Activated T-cell treated with anti-CD3 and anti-CD28 coated beads for 1 hour (primary cell): ENCODE results near the gene SH3BP5L.

Experiments
- DNase-seq: peaks from one replicate; pipeline ENCODE4 v3.0.0-alpha.2; 2020; ENCODE audit warnings: low read depth

SH3BP5L gene

DNA sequence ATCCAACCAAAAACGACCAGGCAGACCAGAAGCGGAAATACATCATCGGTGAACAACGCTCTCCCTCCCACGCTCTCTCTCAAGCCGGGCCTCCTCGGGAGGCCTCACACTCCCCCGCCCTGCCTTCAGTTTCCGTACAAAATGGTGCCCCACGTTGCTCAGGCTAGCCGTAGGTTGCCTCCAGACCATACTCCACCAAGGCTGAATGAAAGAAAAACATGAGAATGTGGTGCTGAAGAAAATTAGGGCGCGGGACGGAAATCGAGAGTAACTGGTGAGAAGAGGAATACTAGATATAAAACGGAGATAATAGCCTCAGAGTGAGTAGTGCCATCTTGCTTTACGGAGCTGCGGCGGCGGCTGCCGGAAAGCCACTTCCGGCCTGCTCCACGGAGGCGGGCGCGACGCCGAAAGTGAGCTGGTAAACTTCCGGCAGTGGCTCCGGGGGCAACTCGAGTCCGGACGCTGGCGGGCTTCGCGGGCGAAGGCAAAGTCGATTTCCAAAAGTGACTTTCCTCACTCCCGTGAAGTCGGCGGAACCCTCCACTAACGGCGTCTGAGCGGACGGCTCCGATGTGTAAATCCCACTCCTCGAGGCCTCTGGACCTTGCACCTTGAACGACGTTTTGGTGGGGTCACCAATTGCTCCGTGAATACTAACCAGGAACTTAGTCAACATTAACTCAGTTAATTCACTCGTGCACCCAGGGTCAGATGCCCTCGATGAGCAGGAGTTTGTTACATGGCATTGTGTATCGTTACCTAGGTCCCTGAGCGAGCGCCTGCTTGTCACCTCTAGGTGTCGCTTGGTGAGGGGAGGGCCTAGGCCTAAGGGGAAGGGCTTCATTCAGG lies at the start of gene SH3BP5L:
SH3BP5L (minus strand) TSS at position 7 of the 852 bp plus-strand sequence. CDS start 980 bp downstream, outside the sequence.
- peak; percentile 82 for DNase-seq

DNA sequence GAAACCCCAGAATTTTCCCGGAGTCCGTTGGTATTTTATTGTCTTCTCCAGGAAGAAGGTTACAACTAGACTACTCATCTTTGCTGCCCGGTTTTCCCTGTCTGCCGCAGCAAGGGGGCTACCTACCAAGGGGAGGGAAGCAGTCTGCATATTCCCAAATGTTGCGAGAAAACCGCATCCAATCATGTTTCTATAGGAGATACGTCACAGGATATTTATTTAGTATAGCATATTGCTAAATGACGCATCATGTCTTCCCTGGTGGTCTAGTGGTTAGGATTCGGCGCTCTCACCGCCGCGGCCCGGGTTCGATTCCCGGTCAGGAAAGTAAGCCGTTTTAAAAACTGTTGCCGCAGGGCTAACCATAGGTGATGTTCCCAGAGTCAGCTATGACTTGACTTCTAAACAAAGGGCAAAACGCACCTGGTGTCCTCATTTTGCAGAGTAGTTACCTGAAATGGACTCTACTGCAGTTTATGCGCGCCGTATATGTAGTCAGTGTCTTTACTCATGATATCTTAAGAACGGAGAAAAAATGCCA lies 48.3 kb upstream of the SH3BP5L start:
- peak; percentile 79 for DNase-seq

DNA sequence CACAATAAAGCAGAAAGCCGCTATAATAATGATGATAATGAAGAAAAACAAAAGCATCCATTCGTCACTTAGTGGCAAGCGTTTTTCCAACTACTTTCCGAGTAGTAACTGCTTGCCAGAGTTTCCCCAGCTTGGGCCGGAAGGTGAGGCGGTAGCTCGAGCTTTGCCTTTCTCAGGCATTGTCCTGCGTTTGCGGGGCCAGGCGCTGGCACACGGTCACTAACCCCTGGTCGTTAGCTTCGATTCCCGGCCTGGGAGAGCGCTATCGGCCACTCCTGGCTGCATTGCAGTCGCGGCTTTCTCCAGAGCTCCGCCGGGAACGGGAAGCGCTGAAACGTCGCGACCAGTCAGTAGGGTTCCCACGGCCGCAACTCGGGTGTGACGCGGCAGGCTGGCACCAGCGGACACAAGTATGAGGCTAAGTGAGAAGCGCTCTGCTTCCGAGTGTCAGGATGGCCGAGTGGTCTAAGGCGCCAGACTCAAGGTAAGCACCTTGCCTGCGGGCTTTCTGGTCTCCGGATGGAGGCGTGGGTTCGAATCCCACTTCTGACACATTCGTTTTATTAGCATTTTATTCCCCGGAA lies 47.8 kb upstream of the SH3BP5L start:
- peak; percentile 86 for DNase-seq

DNA sequence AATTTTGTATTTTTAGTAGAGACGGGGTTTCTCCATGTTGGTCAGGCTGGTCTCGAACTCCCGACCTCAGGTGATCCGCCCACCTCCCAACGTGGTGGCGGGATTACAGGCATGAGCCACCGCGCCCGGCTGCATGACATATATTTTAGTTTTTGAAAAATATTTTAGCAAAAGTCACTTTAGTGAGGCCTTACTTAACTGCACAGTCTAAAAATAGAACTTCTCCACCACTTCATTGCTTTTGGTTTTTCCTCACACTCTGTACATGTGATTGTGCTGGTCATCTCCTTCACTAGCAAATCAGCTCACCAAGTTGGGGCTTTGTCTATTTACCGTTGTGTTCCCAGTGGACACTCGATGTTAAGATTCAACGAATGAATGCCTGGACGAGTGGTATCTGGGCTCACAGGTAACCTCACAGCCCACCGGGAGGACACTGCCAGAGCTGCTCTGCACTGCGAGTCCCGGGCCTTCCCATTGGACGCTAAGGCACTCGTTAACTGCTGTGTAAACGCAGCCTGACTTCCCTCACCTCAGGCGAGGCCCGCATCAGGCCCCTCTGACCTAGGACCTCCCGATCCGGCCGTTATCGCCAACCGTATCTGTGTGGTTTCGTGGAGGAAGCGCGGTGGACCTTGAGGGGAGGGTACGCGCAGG lies 47.2 kb upstream of the SH3BP5L start:
- no peak for DNase-seq

DNA sequence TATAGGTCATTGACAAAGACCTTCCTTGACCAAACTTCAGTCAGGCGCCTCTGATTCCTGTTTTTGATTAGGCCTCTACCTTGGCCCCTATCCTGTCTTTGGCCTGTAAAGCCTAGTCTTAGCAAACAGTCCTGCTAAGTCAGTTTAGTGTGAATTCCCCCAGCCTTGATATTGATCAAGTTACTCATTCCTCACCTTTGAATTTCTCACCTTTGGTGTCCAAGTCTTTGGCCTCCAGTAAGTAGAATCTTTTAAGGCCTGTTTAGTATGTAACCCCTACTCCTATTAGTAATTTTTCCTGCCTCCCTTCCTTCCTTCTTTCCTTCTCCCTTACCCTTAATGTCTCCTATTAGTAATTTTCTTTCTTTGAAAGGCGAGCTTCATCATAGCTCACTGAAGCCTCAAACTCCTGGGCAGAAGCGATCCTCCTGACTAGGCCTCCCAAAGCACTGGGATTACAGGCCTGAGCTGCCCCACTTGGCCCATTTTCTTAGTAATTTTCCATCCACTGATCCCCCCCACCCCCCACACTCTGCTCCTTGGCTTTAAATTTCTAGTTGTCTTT lies 46.2 kb upstream of the SH3BP5L start:
- DNase-seq: no peak

DNA sequence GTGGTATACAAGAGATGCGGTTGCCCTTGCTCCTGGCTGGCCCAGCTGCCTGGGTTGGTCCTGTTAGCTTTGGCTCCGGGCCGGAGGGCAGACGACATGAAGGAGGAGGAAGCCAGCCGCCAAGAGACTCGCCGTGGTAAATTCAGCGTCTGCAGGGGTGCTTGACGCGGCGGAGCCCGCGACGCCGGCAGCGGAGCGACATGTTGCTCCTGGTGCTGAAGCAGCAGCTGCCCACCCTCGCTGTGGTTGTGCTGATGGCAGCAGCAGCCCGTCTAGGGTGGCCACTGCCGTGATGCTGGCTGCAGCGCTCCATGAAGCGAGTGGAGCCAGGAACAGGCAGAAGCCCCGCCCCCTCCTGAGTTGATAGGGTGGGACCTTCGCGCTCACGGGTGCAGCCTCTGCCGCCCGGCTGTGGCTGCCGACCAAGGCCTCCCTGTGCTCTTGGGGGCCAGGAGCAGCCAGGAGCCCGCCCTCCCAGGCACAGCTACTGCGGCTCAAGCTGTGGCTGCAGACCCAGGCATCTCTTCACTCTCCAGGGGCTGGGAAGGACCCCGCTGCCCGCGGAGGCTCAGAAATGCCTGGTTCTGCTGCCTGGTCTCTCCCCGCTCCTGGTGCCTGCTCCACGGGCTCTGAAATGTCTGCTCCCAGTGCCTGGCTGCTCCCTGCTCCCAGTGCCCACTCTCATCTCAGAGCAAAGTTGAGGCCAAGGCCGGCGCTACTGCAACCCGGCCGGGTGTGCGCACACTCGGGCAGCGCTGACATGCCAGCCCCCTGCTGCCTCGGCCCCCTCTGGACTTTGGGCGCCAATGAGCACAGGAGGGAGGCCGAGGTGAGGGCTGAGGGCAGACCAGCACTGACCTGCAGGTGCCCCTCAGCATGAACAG lies 37.5 kb upstream of the SH3BP5L start:
- DNase-seq: peak; percentile 75

DNA sequence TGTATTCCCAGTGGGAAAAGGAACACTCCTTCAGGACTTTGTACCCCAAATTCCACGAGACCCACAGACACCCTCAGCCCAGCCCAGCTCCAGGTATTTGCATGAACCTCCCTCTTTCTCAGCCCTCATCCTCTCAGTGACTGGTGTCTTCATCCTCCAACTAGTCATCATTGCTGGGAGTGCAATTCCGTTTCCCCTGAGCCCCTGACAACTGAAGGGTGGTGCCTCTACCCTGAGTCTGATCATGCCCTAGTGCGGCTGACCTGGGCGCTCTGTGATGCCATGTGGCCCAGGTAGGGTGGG lies 36.9 kb upstream of the SH3BP5L start:
- DNase-seq: no peak

DNA sequence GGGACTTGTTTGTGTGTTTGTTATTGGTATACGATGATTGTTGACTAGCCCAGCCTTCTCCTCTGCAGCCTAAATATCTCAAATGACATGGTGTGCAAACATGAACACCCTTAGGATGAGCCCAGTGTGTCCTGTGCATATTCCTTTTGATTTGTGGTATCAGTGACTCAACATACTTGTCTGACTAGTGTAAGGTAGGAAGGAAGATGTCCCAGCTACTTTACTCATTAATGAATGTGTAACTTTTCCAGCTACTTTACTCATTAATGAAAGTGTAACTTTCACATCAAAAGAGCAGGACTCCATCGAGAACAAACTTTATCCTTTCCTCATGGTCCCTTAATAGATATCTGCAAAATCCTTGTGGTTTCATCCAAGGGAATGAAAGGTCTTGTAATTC lies 35.9 kb upstream of the SH3BP5L start:
- no peak for DNase-seq

DNA sequence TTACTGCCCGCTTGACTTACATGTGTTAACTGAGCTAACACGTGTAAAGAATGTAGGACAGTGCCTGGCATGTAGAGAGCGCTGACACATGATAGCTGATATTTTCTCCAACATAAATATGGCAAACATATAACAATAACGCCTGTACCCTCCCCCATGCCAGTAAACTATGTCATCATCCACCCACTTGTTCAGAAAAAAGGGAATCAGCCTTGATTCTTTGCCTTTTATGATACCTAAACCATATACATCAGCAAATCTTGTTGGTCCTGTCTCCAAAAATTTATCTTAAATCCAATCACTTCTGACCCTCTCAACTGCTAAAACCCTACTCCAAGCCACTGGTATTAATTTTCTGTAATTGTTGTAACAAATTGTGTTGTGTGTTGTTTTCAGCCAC lies 34.3 kb upstream of the SH3BP5L start:
- DNase-seq: no peak

DNA sequence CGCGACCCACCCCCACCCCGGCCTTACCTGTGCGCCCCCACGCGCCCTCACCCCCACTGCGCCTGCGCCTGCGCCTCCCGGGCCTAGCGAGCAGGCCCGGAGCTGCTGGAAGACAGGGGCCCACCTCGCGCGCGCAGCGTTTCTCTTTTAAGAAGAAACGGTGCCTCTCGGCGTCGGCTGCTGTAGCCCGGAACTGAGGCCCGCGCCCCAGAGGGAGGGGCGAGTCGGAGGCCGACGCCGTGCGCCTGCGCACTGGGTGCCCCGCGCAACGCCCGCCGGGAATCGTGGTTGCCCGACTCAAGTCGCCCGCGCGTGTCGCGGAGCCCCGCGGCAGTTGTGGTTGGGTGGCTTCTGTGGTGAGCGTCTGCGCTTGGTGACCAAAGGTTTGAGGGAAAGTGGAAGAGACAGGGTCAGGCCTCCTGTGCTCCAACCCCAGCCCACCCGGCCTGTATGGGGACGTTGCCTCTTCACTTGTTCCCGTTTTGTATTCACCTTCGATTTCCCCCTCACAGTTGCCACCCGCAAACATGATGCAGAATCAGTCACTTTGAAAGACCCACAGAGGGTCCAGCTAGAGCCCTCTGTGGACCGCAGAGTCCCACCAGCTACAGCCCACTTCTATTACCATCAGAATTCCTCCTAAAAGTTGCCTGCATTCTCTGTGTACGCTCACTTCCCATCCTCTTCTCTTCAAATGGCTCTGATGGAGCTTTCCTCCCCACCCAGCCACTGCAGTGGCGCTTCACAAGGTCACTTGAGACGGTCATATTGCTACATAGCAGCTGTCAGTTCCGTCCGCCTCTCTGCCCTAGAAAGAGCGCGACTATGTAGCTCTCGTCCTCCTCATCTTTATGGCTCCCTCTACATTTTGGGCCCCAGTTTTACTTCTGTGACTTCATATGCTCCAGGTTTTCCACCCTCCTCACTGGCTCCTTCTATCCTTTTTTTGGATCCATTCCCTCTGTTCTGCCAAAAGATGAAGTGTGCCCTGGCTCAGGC lies 33.5 kb upstream of the SH3BP5L start, which contains the start of gene ZNF692:
ZNF692 (minus strand) TSS at position 195 of the 999 bp plus-strand sequence. CDS start 776 bp downstream, outside the sequence.
- peak; percentile 94 for DNase-seq

DNA sequence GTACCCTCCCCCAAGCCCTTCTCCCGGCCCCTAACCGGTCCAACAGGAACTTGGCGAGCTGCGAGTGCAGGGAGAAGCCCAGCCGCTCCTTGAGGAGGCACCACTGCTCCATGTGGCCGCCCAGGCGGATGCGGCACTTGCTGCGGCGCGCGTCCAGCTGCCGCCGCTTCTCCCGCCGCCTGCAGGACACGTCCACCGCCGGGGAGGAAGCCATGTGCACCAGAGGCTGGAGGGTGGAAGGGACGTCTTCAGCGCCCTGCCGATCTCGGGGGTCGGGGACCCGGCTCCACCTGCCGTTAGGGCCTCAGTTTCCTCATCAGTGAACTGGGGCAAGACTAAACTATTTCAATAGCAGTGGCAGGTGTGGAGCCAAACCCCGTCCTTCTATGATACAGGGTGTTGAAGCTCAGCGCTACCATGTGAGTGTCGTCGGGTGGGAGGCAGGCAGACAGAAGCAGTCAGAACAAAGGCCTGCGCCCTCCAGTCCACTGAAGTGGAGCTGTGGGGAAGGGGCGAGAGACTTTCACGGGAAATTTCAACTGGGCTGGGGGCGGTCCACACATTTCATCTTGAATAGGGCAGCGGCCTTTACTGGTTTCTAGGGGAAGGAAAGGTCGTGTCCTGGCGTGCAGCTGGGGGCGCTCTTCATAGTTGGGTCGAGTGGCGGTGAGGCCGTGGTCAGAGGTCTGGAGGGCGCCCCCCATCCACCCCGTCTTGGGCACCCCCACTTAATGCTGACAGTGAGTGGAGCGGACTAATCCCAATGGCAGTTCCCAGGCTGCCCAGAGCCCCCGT lies 32.6 kb upstream of the SH3BP5L start:
- DNase-seq: no peak

DNA sequence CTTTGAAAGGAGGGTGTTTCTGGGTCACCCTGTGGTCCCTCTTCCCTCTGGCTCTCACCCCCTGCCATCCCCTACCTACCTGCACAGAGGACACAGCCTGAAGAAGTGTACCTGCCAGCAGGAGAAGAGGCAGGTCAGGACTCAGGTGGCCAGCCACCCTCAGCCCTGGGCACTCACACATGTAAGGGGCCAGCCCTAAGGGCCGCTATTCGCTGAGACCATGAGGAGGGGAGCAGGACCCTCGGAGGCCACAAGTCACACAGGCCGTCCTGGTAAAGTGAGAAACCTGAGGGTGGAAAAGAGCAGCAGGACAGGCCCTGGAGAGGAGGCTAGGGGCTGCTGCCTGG lies 32.0 kb upstream of the SH3BP5L start:
- DNase-seq: no peak

DNA sequence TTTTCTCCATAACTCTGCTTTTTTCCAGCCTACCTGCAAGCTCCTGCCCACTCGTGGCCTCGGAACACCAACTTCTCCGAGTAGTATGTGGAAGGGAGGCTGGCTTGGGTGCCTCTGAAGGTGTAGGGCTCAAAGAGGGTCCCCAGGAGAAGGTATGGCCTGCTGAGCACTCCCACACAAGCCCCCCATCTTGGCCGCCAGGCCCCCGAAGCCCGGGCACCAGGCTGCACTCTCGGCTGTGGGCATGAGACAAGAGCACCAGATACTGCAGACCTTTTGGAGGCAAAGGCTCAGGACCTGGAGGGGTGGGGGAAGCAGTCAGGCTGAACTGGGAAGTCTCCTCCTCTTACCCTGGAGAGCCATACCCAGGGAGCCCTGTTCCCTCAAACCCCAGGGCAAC lies 31.5 kb upstream of the SH3BP5L start:
- DNase-seq: no peak

DNA sequence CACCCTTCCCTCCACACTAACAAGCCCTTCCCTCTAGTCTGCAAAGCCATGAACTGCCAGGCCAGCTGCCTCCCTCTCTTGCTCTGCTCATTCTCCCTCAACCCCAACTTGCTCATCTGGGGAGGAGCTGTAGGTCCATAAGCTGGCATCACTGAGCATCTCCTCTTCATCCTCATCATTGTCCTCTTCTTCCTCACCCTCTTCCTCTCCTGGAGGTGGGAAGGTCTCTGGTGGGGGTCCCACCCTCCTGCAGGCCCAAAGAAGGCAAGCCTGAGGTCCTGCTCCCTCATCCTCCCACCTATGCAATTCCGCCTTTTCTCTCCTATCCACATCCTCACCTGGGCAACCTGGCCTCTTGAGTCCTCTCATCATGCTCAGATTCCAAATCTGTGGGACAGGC lies 30.5 kb upstream of the SH3BP5L start:
- no peak for DNase-seq

DNA sequence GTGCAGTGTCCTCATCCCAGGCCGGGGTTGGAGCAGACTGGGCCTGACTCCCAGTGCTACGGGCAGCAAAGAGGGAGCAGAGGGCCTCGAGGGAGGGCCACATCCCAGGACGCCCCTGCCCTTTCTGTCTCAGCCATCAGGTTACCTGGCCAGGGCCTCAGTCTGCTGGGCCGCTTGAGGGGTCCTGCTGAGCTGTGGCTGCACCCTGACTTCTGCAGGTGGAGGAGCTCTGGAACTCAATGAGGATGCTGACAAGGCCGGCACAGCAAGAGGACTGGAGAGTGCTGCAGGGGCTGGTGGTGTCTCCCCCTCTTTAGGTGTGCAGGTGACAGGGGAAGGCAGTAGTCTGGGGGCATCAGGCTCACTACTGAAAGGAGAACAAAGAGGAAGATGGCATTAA lies 29.9 kb upstream of the SH3BP5L start:
- DNase-seq: no peak

DNA sequence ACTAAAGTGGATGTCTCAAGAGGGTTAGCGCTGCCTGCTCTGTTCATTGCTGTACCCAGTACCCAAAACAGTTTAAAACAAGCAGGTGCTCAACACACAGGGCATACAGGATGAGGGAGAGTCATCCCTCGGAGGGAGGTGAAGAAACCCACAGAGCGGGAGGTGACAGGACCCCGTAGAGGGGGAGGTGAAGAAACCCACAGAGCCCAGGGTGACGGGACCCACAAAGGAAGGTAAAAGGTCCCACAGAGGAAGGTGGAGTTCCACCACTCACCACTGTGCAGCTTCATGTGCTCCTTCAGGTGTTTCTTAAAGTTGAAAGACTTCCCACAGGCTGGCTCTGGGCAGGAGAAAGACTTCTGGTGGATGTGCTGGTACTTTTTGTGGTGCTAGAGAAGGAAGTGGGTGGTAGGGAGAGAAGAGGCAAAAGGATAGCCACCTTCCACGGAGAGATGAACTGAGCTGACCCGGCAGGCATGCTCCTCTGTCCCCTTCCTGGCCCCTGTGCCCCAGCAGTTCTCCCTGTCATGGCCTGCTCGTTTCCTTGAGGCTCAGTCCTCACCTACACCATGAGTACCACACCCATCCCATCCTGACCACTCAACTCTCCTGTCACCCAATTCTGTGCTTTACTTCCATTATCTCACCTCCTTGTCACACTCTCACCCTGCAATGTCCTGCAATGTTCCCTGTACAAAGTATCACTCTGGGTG lies 28.1 kb upstream of the SH3BP5L start:
- DNase-seq: no peak

DNA sequence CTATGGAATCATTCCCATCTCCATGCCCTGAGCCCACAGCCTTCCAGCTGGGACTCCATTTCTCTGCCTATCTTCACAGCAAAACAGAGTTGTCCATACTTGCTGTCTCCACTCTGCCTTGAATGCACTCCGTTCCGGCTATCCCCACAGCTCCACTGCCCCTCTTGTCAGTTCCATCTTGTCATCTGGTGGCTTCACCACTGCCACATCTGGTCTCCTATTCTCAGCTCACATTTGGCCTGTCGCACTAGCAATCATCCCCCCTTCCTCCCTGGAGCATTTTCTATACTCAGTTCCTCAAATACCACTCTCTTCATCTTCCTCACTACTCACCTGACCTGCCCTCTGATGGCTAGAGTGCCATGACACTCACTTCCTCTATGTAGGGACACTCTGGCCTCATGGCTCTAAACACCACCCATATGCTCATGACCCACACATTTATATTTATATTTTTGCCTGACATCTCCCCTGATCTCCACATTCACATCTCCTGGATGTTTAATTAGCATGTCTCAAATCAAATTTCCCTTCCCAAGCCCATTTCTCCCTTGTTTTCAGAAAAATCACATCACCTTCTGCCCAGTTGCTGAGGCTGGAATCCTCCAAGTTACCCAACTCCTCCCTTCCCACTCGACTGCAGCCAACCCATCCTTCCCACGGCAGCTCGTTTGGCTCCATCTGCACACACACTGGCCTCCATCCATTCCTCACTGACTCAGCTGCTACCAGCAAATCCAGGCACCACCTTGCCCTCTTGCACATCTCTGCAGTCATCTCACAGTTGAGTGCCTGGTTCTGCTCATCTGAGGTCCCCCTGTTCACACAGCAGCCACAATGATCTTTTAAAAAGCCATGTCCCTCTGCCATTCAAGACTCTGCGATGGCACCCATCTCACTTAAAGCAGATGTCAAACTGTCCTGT lies 27.0 kb upstream of the SH3BP5L start:
- DNase-seq: no peak

DNA sequence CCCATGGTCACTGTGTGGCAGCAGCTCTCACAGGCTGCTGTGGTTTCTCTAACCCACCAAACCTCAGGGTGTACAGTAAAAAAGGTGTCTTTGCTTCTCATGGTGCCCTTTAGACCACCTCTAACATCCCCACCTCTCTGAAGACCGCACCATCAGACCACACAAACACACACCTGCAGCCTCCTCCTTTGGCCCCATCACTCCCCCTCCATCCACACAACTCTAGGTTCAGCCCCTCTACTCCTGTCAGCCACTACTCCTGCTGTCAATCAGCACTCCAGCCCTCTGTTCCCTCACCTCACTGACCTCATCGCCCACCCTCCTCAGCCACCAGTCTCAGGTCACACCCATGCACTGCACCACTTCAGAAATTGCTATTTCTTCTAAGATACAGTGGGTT lies 25.7 kb upstream of the SH3BP5L start:
- DNase-seq: no peak
